A549 (cell line): Measurements from ENCODE around the gene TEAD2.

ENCODE experiments used
- CHD4 ChIP-seq: fragments of 200-600 bp; sonication (generic); IDR thresholded peaks from 2 replicates; pipeline ENCODE4 v1.6.1; 2016; ENCODE audit warnings: antibody characterized with exemption, mild to moderate bottlenecking, borderline replicate concordance
- CTCF ChIP-seq: fragments of >200 bp; sonication (Bioruptor Twin); formaldehyde crosslinking; IDR thresholded peaks from 3 replicates; pipeline ENCODE4 v1.5.1; 2016
- EP300 ChIP-seq, 2 experiments: fragments of >200 bp; sonication (Bioruptor Twin); formaldehyde crosslinking; IDR thresholded peaks; 2 replicates in 1 of 2; 3 replicates in 1 of 2; pipeline ENCODE4 v1.6.1; 2016 to 2017
- HDAC2 ChIP-seq: fragments of 200-600 bp; sonication (generic); IDR thresholded peaks from 2 replicates; pipeline ENCODE4 v1.6.1; 2016
- MAX ChIP-seq: IDR thresholded peaks from 2 replicates; pipeline ENCODE4 v1.6.1; 2012
- MAZ ChIP-seq: fragments of 150-350 bp; IDR thresholded peaks from 2 replicates; pipeline ENCODE4 v1.6.1; 2014; ENCODE audit warnings: antibody characterized with exemption, low read depth, low read length, borderline replicate concordance
- POLR2A ChIP-seq: IDR thresholded peaks from 2 replicates; pipeline ENCODE4 v1.6.1; 2012; ENCODE audit warnings: mild to moderate bottlenecking, low read length
- SREBF2 ChIP-seq: fragments of 450-650 bp; IDR thresholded peaks from 2 replicates; pipeline ENCODE4 v1.6.1; 2014; ENCODE audit warnings: mild to moderate bottlenecking, moderate library complexity
- ZSCAN20 ChIP-seq: fragments of 250-450 bp; sonication (Bioruptor Pico); IDR thresholded peaks from 2 replicates; pipeline ENCODE4 v1.8.0; 2022; ENCODE audit warnings: mild to moderate bottlenecking, moderate library complexity

- no peak for TF ChIP-seq ZSCAN20 (CRISPR knock-in tag)
- TF ChIP-seq POLR2A: no peak
- no peak for TF ChIP-seq HDAC2
- TF ChIP-seq EP300 (IDR thresholded peaks at IDR 0.05): no peak
- no peak for TF ChIP-seq CTCF
- TF ChIP-seq MAZ: no peak
- TF ChIP-seq SREBF2: no peak
- no peak for TF ChIP-seq MAX
- TF ChIP-seq CHD4: no peak
These were observed 21.9 kb downstream of the TEAD2 start for GRCh38 chr19:49340069-49340864.
